HCT116 (cell line): ENCODE data around the gene TYK2. TPM values are rescaled to one million over a fixed set of nuclear protein-coding genes. Genes with fewer than 3 reads are reported as not detected.

ENCODE experiments used
- ATAC-seq: fragments of 200-7000 bp; cut with Tn5 transposase; 2 replicates; pipeline ENCODE4 v1.9.1; 2020; ENCODE audit warnings: mild to moderate bottlenecking, moderate library complexity
- BruUV-seq: library from RNA; stranded (reverse); fragments of 400-500 nt; replicated peaks from 2 replicates; lab custom pipeline; 2021; lab: Mats Ljungman, UMichigan
- CTCF ChIA-PET: fragments of 300-600 bp; sonication (Branson Sonifier 250); formaldehyde crosslinking; loops from one replicate; lab custom pipeline; 2021; ENCODE audit warnings: antibody characterized with exemption; lab: Charles Lee
- POLR2A ChIA-PET: fragments of 300-600, 350-600 bp; sonication (Branson Sonifier 250); formaldehyde crosslinking; loops from one replicate; lab custom pipeline; 2021; ENCODE audit warnings: antibody characterized with exemption; lab: Charles Lee
- RAD21 ChIA-PET, 2 experiments: fragments of 300-600 bp; sonication (Branson Sonifier 250); formaldehyde crosslinking; loops; one replicate each; lab custom pipeline; 2023; ENCODE audit warnings: low total read pairs in 2 of 2; ENCODE audit not compliant: uncharacterized antibody in 2 of 2, unreplicated experiment in 2 of 2, low non-redundant PET in 1 of 2; lab: Charles Lee
- DNase-seq: peaks from one replicate; pipeline ENCODE4 v3.0.0-alpha.2; 2010; ENCODE audit warnings: low read depth, low spot score
- H2AFZ ChIP-seq: fragments of 200-600 bp; shearing (Covaris generic), sonication (generic); 2 replicates; pipeline ENCODE4 v1.6.1; 2017; ENCODE audit warnings: low read depth, mixed run types, mixed read lengths, antibody characterized with exemption, low read length; ENCODE audit not compliant: poor library complexity, severe bottlenecking
- H3K27ac ChIP-seq: 2 replicates; pipeline ENCODE4 v1.5.1; 2012; ENCODE audit warnings: low read depth, low read length
- H3K27me3 ChIP-seq: fragments of 200-600 bp; sonication (generic); 2 replicates; pipeline ENCODE4 v1.6.1; 2016; ENCODE audit warnings: mixed run types, low read length, mixed read lengths; ENCODE audit not compliant: insufficient read depth
- H3K36me3 ChIP-seq, 2 experiments: fragments of 200-500 bp in 1 of 2; fragments of 200-600 bp in 1 of 2; sonication (Bioruptor generic) in 1 of 2; sonication (generic) in 1 of 2; 2 replicates each; pipeline versions ENCODE4 v1.5.1 to v1.6.1; 2014 to 2016; ENCODE audit warnings: low read length in 2 of 2, inconsistent platforms in 1 of 2, mixed read lengths in 1 of 2, mixed run types in 1 of 2; ENCODE audit not compliant: insufficient read depth in 2 of 2, control insufficient read depth in 1 of 2
- H3K4me1 ChIP-seq, 2 experiments: fragments of 200-600 bp in 1 of 2; sonication (generic) in 1 of 2; 2 replicates each; pipeline versions ENCODE4 v1.5.1 to v1.6.1; 2012 to 2017; ENCODE audit warnings: low read length in 2 of 2, inconsistent platforms in 1 of 2, mild to moderate bottlenecking in 1 of 2, mixed read lengths in 1 of 2, mixed run types in 1 of 2, moderate library complexity in 1 of 2; ENCODE audit not compliant: insufficient read depth in 2 of 2, control insufficient read depth in 1 of 2
- H3K4me2 ChIP-seq: fragments of 200-600 bp; sonication (generic); 2 replicates; pipeline ENCODE4 v1.6.1; 2017; ENCODE audit warnings: mixed run types, low read length, mixed read lengths
- H3K4me3 ChIP-seq, 2 experiments: fragments of 200-600 bp in 1 of 2; sonication (generic) in 1 of 2; replicated peaks in 1 of 2; 2 replicates each; pipeline ENCODE4 v1.5.1; 2011 to 2016; ENCODE audit warnings: low read length in 2 of 2, control low read depth in 1 of 2, low read depth in 1 of 2, mild to moderate bottlenecking in 1 of 2, mixed read lengths in 1 of 2, mixed run types in 1 of 2
- H3K79me2 ChIP-seq: fragments of 200-600 bp; sonication (generic); 2 replicates; pipeline ENCODE4 v1.6.1; 2017; ENCODE audit warnings: mild to moderate bottlenecking, mixed run types, low read length, moderate library complexity, mixed read lengths; ENCODE audit not compliant: insufficient read depth
- H3K9ac ChIP-seq: fragments of 200-600 bp; sonication (generic); 2 replicates; pipeline ENCODE4 v1.6.1; 2016; ENCODE audit warnings: low read length, mixed read lengths
- H3K9me2 ChIP-seq: fragments of 200-600 bp; sonication (generic), shearing (Covaris generic); 2 replicates; pipeline ENCODE4 v1.6.1; 2017; ENCODE audit warnings: mixed run types, mild to moderate bottlenecking, moderate library complexity; ENCODE audit not compliant: insufficient read depth
- H3K9me3 ChIP-seq, 2 experiments: fragments of 200-500 bp in 1 of 2; fragments of 200-600 bp in 1 of 2; sonication (Bioruptor generic) in 1 of 2; sonication (generic) in 1 of 2; 2 replicates each; pipeline ENCODE4 v1.6.1; 2014 to 2017; ENCODE audit warnings: low read length in 2 of 2, mixed read lengths in 2 of 2, inconsistent platforms in 1 of 2, low read depth in 1 of 2, mild to moderate bottlenecking in 1 of 2, mixed run types in 1 of 2, moderate library complexity in 1 of 2; ENCODE audit not compliant: control insufficient read depth in 1 of 2, insufficient read depth in 1 of 2
- H4K20me1 ChIP-seq: fragments of 200-600 bp; sonication (generic), shearing (Covaris generic); 2 replicates; pipeline ENCODE4 v1.6.1; 2017; ENCODE audit warnings: mixed run types, mild to moderate bottlenecking, moderate library complexity; ENCODE audit not compliant: insufficient read depth
- ATF3 ChIP-seq: IDR thresholded peaks from 2 replicates; pipeline ENCODE4 v1.6.1; 2012
- CBX3 ChIP-seq: IDR thresholded peaks from 2 replicates; pipeline ENCODE4 v1.6.1; 2012; ENCODE audit warnings: low read depth
- CEBPB ChIP-seq: IDR thresholded peaks from 2 replicates; pipeline ENCODE4 v1.6.1; 2012; ENCODE audit warnings: low read depth
- CTCF ChIP-seq, 3 experiments: fragments of 200-600 bp in 1 of 3; sonication (generic) in 1 of 3; IDR thresholded peaks in 2 of 3; conservative IDR thresholded peaks in 1 of 3; 2 replicates each; pipeline ENCODE4 v1.5.1; 2012 to 2017; ENCODE audit warnings: low read depth in 2 of 3, low read length in 2 of 3, antibody characterized with exemption in 1 of 3, borderline replicate concordance in 1 of 3, control low read depth in 1 of 3, mild to moderate bottlenecking in 1 of 3, mixed read lengths in 1 of 3, mixed run types in 1 of 3, moderate library complexity in 1 of 3; ENCODE audit not compliant: insufficient read depth in 1 of 3
- EZH2phosphoT487 ChIP-seq: fragments of 200-600 bp; IDR thresholded peaks from 2 replicates; pipeline ENCODE4 v1.6.1; 2018; ENCODE audit warnings: antibody characterized with exemption, borderline replicate concordance
- FOSL1 ChIP-seq: IDR thresholded peaks from 2 replicates; pipeline ENCODE4 v1.6.1; 2012; ENCODE audit warnings: low read depth
- MAX ChIP-seq: IDR thresholded peaks from 2 replicates; pipeline ENCODE4 v1.6.1; 2012
- RAD21 ChIP-seq: IDR thresholded peaks from 2 replicates; pipeline ENCODE4 v1.6.1; 2012; ENCODE audit warnings: low read depth, mild to moderate bottlenecking
- YY1 ChIP-seq: IDR thresholded peaks from 2 replicates; pipeline ENCODE4 v1.6.1; 2011; ENCODE audit warnings: low read length, low read depth, moderate library complexity, mild to moderate bottlenecking; ENCODE audit not compliant: insufficient replicate concordance; ENCODE audit errors: extremely low read depth
- ZBTB33 ChIP-seq: IDR thresholded peaks from 2 replicates; pipeline ENCODE4 v1.6.1; 2011; ENCODE audit warnings: mild to moderate bottlenecking, low read length, moderate library complexity; ENCODE audit not compliant: insufficient replicate concordance; ENCODE audit errors: extremely low read depth
- intact Hi-C: fragments of 100-400 bp; cut with micrococcal nuclease; formaldehyde crosslinking; loops from 2 replicates; pipeline ENCODE4 v1.10.0; 2022
- total RNA-seq: library from RNA; stranded (reverse); gene quantifications from one replicate; pipeline ENCODE4 v1.2.1, GENCODE V29; 2021; ENCODE audit not compliant: unreplicated experiment

The TYK2 gene
- total RNA-seq, 1 experiment from 2014 or later: 110 TPM

GRCh38 chr19:10362259-10362658 lies 18.1 kb downstream of the TYK2 start:
- TF ChIP-seq MAX: no peak
- no peak for TF ChIP-seq YY1
- no peak for TF ChIP-seq ATF3
- no peak for TF ChIP-seq FOSL1
- no peak for TF ChIP-seq CEBPB
- no peak for TF ChIP-seq CTCF (IDR thresholded peaks at IDR 0.05 in 2 of 3, conservative IDR thresholded peaks at IDR 0.05 in 1 of 3; ENCODE audit: borderline replicate concordance in 1 of 3, insufficient read depth in 1 of 3, low read depth in 2 of 3, low read length in 2 of 3)
- TF ChIP-seq ZBTB33: no peak
- TF ChIP-seq RAD21: no peak
- no peak for TF ChIP-seq CBX3
- no peak for TF ChIP-seq EZH2phosphoT487
- Histone ChIP-seq H3K9me2 (no peaks in the 10 kb centered on the region), H3K4me1 (no peaks in the 10 kb centered on the region), H3K27ac (no peak overlapping the region), H3K27me3 (no peaks in the 10 kb centered on the region), H3K4me3 (no peak overlapping the region), H3K79me2 (no peaks in the 10 kb centered on the region), H2AFZ (no peak overlapping the region), H4K20me1 (no peaks in the 10 kb centered on the region), H3K4me2 (no peak overlapping the region), H3K9ac (no peak overlapping the region), H3K9me3 (no peaks in the 10 kb centered on the region), H3K36me3 (peaks cover 13 to 16% of the 10 kb centered on the region in 2 experiments; a peak in 3 of 4 replicates)
- no peak for ATAC-seq
- ChIA-PET POLR2A (interaction anchor here (1.5 kb wide), 1 partner anchor 73 kb away, joined by 3 read pairs; the partner anchor contains the start of gene ICAM5), RAD21 (no interaction called here), CTCF (no interaction called here)
- DNase-seq: no peak
- intact Hi-C loops: no loop called here
- no TSS peak for BruUV-seq
